HG02840 (cell line): ENCODE measurements around the gene SP9.
"Not testable (repeated sequence)": the region's sequence is repeated elsewhere in the genome, so short reads cannot be mapped to it uniquely, and the experiment has no call there.

Experiments used
- ATAC-seq: cut with Tn5 transposase; IDR thresholded peaks from one replicate; pipeline ENCODE4 v1.9.1; 2021; ENCODE audit warnings: mild to moderate bottlenecking, moderate library complexity, moderate number of reproducible peaks; ENCODE audit not compliant: unreplicated experiment, low FRiP score

SP9 gene

GRCh38 chr2:174343623-174344455 is 9.1 kb downstream of the SP9 start:
- ATAC-seq = no peak

GRCh38 chr2:174344716-174345461 is 10.1 kb downstream of the SP9 start:
- no peak for ATAC-seq

GRCh38 chr2:174350018-174350417 is 15.3 kb downstream of the SP9 start:
- no peak for ATAC-seq

- no peak for ATAC-seq
Observed at GRCh38 chr2:174350593-174351181, 15.9 kb downstream of the SP9 start.

GRCh38 chr2:174353004-174353403 is 18.2 kb downstream of the SP9 start:
- ATAC-seq = no peak

GRCh38 chr2:174356347-174356746 is 21.6 kb downstream of the SP9 start:
- ATAC-seq = no peak

GRCh38 chr2:174359663-174360062 is 24.9 kb downstream of the SP9 start:
- ATAC-seq = not testable (repeated sequence)

- ATAC-seq = no peak
Observed at GRCh38 chr2:174362949-174363348, 28.2 kb downstream of the SP9 start.

GRCh38 chr2:174363492-174364225 is 28.9 kb downstream of the SP9 start:
- not testable (repeated sequence) for ATAC-seq

GRCh38 chr2:174364628-174365027 is 29.9 kb downstream of the SP9 start:
- no peak for ATAC-seq

- no peak for ATAC-seq
Observed at GRCh38 chr2:174365571-174365970, 30.8 kb downstream of the SP9 start.

- ATAC-seq = no peak
Observed at GRCh38 chr2:174368691-174369090, 33.9 kb downstream of the SP9 start.

GRCh38 chr2:174376967-174377366 is 42.2 kb downstream of the SP9 start:
- no peak for ATAC-seq

GRCh38 chr2:174383796-174384195 is 49.0 kb downstream of the SP9 start:
- no peak for ATAC-seq

GRCh38 chr2:174385201-174385600 is 50.4 kb downstream of the SP9 start:
- ATAC-seq = no peak
